HepG2 (cell line): ENCODE measurements around the gene LIME1. TPM values are rescaled to one million over a fixed set of nuclear protein-coding genes. Genes with fewer than 3 reads are reported as not detected.
A peak's percentile ranks its signal among the peaks of the same experiment; 100 is the strongest.

Experiments used
- ATAC-seq: fragments of 200-7000 bp; cut with Tn5 transposase; 3 replicates; pipeline ENCODE4 v1.9.1; 2020; ENCODE audit warnings: mild to moderate bottlenecking, moderate library complexity
- BruUV-seq: library from RNA; stranded (reverse); fragments of 400-500 nt; replicated peaks from 2 replicates; lab custom pipeline; 2021; lab: Mats Ljungman, UMichigan
- CTCF ChIA-PET: fragments of 300-600 bp; formaldehyde crosslinking; extraction: SDS; loops from one replicate; lab custom pipeline; 2021; ENCODE audit warnings: low total read pairs, inconsistent platforms, low intra/inter-chr PET ratio; lab: Yijun Ruan, JAX
- POLR2A ChIA-PET: fragments of 350-600 bp; sonication (Branson Sonifier 250); formaldehyde crosslinking; loops from one replicate; lab custom pipeline; 2020; ENCODE audit warnings: antibody characterized with exemption, inconsistent platforms; lab: Yijun Ruan, JAX
- DNase-seq: peaks from one replicate; pipeline ENCODE4 v3.0.0-alpha.2; 2015; ENCODE audit warnings: low spot score
- FAIRE-seq: peaks from 3 replicates; lab custom pipeline; 2011; peaks lifted over from hg19 to GRCh38; lab: Jason Lieb, UNC
- H2AFZ ChIP-seq: one replicate; pipeline ENCODE4 v1.6.1; 2011; ENCODE audit warnings: low read length, inconsistent platforms
- H3K27ac ChIP-seq: fragments of 300-600 bp; 3 replicates; pipeline ENCODE4 v1.8.0; 2011; ENCODE audit warnings: mixed run types, mild to moderate bottlenecking, mixed read lengths, low read length, inconsistent platforms; ENCODE audit not compliant: insufficient read depth; ENCODE audit errors: extremely low read length
- H3K27me3 ChIP-seq, 2 experiments: fragments of 200-600 bp in 1 of 2; 2 replicates in 1 of 2; 3 replicates in 1 of 2; pipeline versions ENCODE4 v1.6.0 to v1.8.0; 2011; ENCODE audit warnings: low read length in 2 of 2, mild to moderate bottlenecking in 2 of 2, moderate library complexity in 2 of 2, inconsistent platforms in 1 of 2; ENCODE audit not compliant: insufficient read depth in 2 of 2, control insufficient read depth in 1 of 2
- H3K36me3 ChIP-seq, 2 experiments: fragments of 200-600 bp in 1 of 2; replicated peaks in 1 of 2; 2 replicates in 1 of 2; 3 replicates in 1 of 2; pipeline versions ENCODE4 v1.5.1 to v1.8.0; 2011; ENCODE audit warnings: low read length in 2 of 2, inconsistent platforms in 1 of 2; ENCODE audit not compliant: insufficient read depth in 2 of 2, control insufficient read depth in 1 of 2
- H3K4me1 ChIP-seq: 2 replicates; pipeline ENCODE4 v1.5.1; 2012; ENCODE audit warnings: low read length, inconsistent platforms; ENCODE audit not compliant: insufficient read depth
- H3K4me2 ChIP-seq: 2 replicates; pipeline ENCODE4 v1.6.0; 2011; ENCODE audit warnings: low read depth, low read length, inconsistent platforms
- H3K4me3 ChIP-seq, 3 experiments: fragments of 200-600 bp in 1 of 3; sonication (generic), shearing (Covaris generic) in 1 of 3; replicated peaks in 1 of 3; 2 replicates each; pipeline ENCODE4 v1.5.1; 2011 to 2016; ENCODE audit warnings: low read length in 3 of 3, inconsistent platforms in 2 of 3, low read depth in 2 of 3, mild to moderate bottlenecking in 2 of 3, control low read depth in 1 of 3, mixed read lengths in 1 of 3; ENCODE audit not compliant: insufficient read depth in 1 of 3
- H3K79me2 ChIP-seq: one replicate; pipeline ENCODE4 v1.6.1; 2011; ENCODE audit warnings: low read length, inconsistent platforms; ENCODE audit not compliant: insufficient read depth
- H3K9ac ChIP-seq: 2 replicates; pipeline ENCODE4 v1.6.0; 2011; ENCODE audit warnings: mild to moderate bottlenecking, low read depth, low read length, inconsistent platforms; ENCODE audit not compliant: insufficient read depth
- H3K9me3 ChIP-seq: 2 replicates; pipeline ENCODE4 v1.5.1; 2012; ENCODE audit warnings: mild to moderate bottlenecking, low read length
- H4K20me1 ChIP-seq: 2 replicates; pipeline ENCODE4 v1.6.0; 2011; ENCODE audit warnings: inconsistent platforms, mild to moderate bottlenecking, low read length, moderate library complexity; ENCODE audit not compliant: insufficient read depth
- HINFP ChIP-seq: sonication (generic); formaldehyde crosslinking; IDR thresholded peaks from 2 replicates; pipeline ENCODE4 v1.4.0; 2020; ENCODE audit warnings: low read depth, mild to moderate bottlenecking, missing genetic modification reagents
- RBFOX2 ChIP-seq: fragments of 200-400 bp; formaldehyde crosslinking; IDR thresholded peaks from 2 replicates; pipeline ENCODE4 v1.6.1; 2017; ENCODE audit warnings: low read depth, mild to moderate bottlenecking, low read length
- ZNF691 ChIP-seq: sonication (generic); formaldehyde crosslinking; IDR thresholded peaks from 2 replicates; pipeline ENCODE4 v1.4.0; 2020; ENCODE audit warnings: missing genetic modification reagents, low read depth, mild to moderate bottlenecking, borderline replicate concordance
- WGBS: methylation state at CpG from one replicate; pipeline ENCODE4 v1.1.6; 2017; ENCODE audit warnings: low lambda C conversion rate; 5-methylcytosine and 5-hydroxymethylcytosine counted together
- in situ Hi-C: cut with HindIII; loops from 2 replicates; pipeline ENCODE4 v1.10.0; 2017; ENCODE audit warnings: low pct_unique_long_range_greater_than_20kb; ENCODE audit not compliant: extremely low pct_ligation_motif_present
- intact Hi-C: fragments of 100-400 bp; cut with micrococcal nuclease; formaldehyde crosslinking; loops from one replicate; pipeline ENCODE4 v1.10.0; 2022; ENCODE audit not compliant: unreplicated experiment
- polyA plus RNA-seq, 8 experiments: library from polyadenylated mRNA; depleted of rRNA in 3 of 8; stranded (reverse) in 7 of 8; unstranded in 1 of 8; fragments of >200 nt; fragmentation: Illumina TruSeq in 4 of 8; extraction: Trizol in 4 of 8; gene quantifications; 2 replicates each; pipeline versions ENCODE4 v1.2.1 to v1.2.3, GENCODE V29; 2011 to 2016; ENCODE audit warnings: low read depth in 4 of 8, missing spikeins in 1 of 8, mixed read lengths in 1 of 8; ENCODE audit not compliant: insufficient read depth in 1 of 8
- total RNA-seq, 5 experiments: library from RNA; depleted of rRNA; stranded (reverse); fragments of >200 nt; fragmentation: Illumina TruSeq; extraction: Trizol; gene quantifications; 2 replicates each; pipeline ENCODE4 v1.2.3, GENCODE V29; 2016; ENCODE audit warnings: low read depth in 1 of 5

LIME1 gene
- total and polyA plus RNA-seq, 2 of the 13 experiments (the other 11 are each of a cell fraction or from before 2014, with no cell fraction given): 13.0 to 61.5 TPM

DNA sequence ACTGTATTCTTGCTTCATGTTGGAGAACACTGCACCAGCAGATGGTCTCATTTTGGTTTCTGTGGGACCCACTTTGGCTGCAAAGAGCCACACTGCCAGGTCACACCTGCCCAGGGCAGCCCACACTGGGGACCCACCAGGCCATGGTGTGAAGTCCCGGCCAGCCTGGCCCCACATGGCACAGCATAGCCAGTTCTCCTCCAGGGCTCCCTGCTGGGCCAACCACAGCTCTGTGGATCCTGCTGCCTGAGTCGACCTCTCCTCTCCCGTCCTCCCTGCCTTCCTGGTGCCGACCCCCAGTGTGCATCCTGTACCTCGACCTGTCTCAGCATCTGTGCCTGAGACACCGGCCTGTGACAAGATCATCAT is 31.7 kb upstream of the LIME1 start:
- H3K9ac ChIP-seq: no peak overlapping the region
- no peak overlapping the region for H3K4me2 ChIP-seq
- TF ChIP-seq RBFOX2: peak; percentile 65
- TF ChIP-seq ZNF691 (CRISPR knock-in tag): 0 out of 2 replicates have a peak, but pooled peaks have one; percentile 50
- TF ChIP-seq HINFP (CRISPR knock-in tag): no peak
- peaks cover 10% of the 10 kb centered on the region; the same call in 1 of the 2 replicates for H4K20me1 ChIP-seq
- BruUV-seq: no TSS peak
- peaks cover 22% of the 10 kb centered on the region for H3K4me1 ChIP-seq
- ChIA-PET CTCF (no interaction called here), POLR2A (interaction anchor here (1.5 to 12.4 kb wide), 2 partner anchors 31 to 40 kb away, joined by 5 to 190 read pairs; partner anchors contain the start of genes LIME1 and SLC2A4RG)
- no peaks in the 10 kb centered on the region for H3K9me3 ChIP-seq
- 77% methylated on average over 6 of the region's 6 CpGs for whole genome bisulfite sequencing
- H3K79me2 ChIP-seq: peaks cover 38% of the 10 kb centered on the region
- peaks cover 20 to 38% of the 10 kb centered on the region in 2 experiments for H3K36me3 ChIP-seq
- H3K27ac ChIP-seq: no peak overlapping the region
- ATAC-seq (no peak), FAIRE-seq (no peak), DNase-seq (no peak)
- no peak overlapping the region for H3K4me3 ChIP-seq
- in situ Hi-C loops (loop anchor here (5.0 to 10.0 kb wide), 3 partner anchors 38 to 153 kb away; no protein-coding TSS in a partner anchor), intact Hi-C loops (no loop called here)
- no peaks in the 10 kb centered on the region; a peak in 1 of 5 replicates for H3K27me3 ChIP-seq
- H2AFZ ChIP-seq: no peak overlapping the region
